Measurements from ENCODE around the gene FASTK.
A peak's percentile ranks its signal among the peaks of the same experiment; 100 is the strongest.

FASTK gene

DNA sequence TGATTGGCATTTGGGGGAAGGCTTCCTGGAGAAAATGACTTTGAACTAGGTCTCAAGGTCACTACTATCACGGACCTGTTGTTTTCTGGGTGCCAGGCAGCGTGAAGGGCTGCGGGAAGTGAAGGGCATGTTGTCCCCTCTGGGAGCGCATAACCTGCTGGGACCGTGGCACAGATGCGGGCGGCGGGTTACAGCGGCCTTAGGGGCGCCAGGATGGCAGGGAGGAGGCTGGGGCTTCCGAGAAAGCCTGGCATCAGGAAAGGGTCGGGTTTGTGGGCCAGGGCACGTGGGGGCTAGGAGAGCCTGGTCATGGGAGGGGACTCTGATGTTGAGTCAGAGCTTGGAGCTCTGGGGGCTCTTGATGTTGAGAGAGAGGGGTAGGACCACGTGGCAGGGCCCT, 15.1 kb downstream of the FASTK start:
- DNase-seq (ENCODE audit: low read depth) = no peak

DNA sequence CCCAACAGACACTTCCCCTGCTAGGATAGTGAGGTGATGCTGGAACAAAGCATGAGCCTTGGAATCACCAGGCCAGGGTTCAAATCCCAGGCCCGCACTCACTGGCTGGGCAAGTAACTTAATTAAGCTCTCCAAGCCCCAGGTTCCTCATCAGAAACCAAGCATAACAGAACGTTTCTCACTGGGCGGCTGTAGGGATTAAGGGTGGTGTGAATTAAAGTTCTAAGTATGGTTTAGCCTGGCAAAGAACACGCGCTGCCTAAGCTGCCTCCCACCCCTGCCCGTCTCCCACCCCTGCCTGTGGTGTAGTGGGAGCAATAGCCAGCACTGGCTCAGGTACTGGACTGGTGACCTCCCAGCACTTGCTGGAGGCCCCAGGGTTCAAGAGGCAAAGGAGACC, 15.6 kb downstream of the FASTK start:
- DNase-seq (ENCODE audit: low read depth) = no peak

GRCh38 chr7:151064454-151064853, 16.2 kb downstream of the FASTK start:
- no peak for DNase-seq (ENCODE audit: low read depth)

DNA sequence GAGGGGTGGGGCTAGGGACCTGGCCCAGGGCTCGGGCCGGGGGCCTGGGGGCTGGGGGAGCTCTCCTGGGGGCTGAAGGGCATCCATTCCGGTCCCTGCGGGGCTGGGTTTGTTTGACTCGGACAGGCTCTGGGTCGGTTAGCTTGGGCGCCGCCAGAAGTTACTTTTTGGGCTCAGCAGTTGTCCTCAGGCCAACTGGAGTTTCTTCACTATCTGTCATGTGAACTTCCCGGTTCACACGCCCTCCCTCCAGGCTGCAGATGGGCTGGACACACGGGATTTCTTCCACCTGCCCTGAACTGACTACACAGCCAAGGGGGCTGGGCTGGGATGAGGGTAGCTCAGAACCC, 17.4 kb downstream of the FASTK start:
- no peak for DNase-seq (ENCODE audit: low read depth)

DNA sequence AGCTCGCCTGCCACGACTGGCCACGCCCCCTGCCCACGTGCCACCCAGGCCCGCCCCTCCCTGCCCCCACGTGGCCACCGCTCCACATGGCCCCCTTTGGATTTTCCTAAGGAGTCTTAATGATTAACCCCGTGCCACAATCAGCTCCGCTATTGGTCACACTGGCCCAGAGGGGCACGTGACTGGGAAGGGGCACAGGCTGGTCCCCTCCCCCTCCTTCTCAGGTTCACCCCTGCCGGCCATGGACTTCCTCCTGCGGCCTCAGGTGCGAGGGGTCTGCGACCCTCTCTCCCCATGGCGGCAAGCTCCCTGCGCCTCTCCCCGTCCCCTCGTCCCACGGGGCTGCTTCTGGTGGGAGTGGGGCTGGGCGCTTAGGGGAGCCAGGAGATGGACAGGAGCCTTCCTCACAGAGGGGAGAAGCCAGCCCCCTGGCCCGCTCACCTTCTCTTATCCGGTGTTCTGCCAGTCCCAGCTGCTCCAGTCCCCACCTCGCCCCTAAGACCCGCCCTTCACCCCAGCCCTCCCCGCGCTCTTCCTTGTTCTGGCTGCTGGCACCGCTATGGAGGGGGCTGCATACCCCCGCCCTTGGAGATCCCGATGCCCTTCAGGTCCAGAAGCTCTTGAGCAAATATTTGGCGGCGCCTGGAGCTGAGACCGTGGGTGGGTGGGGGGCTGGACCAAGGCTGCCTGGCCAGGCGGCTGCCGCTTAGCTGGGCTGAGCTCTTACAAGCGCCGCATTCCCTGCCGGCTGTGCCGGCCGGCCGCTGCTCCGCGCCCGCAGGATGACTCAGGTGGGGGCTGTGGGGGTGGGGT, 18.0 kb downstream of the FASTK start:
- no peak for DNase-seq (ENCODE audit: low read depth)

- no peak for DNase-seq (ENCODE audit: low read depth)
These were observed 18.6 kb downstream of the FASTK start for GRCh38 chr7:151062111-151062398.

- no peak for DNase-seq (ENCODE audit: low read depth)
These were observed 19.1 kb downstream of the FASTK start for GRCh38 chr7:151061213-151062110.

DNA sequence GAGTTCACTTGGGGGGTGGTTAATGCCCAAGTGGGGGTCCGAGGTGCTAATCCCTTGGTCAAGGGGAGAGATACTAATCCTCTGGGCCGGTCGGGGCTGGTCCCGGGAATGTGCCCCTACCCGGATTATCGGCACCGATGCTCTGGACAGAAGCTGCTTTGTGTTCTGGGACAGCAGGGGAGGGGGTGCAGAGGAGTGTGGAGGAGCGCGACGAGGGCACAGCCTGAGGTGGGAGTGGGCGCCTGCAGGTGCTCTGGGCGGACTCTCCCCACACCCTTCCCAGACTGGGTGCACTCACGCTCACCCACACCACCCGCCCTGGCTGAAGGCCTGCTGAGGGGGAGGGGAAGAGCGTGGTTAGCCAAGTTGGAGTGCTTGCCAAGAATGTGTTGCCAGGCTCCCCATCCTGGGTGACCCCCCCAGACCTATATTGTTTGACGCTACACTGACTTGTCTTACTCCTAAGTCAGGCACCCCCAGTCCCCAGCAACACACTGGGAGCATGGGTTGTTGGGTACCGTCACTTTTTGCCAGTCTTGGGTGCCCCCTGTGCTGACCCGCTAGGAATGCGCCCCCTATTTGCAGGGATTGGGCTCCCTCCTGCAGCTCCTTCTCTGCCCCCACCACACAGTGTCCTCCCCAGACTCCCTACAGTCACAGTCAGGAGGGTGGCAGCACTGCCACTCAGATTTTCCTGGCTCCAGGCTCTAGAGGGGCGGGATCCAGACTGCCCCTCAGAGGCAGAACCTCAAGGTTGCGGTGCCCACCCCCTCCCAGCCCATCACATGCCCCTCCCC, 20.0 kb downstream of the FASTK start:
- DNase-seq (ENCODE audit: low read depth) = no peak

GRCh38 chr7:151060113-151060415, 20.5 kb downstream of the FASTK start:
- DNase-seq (ENCODE audit: low read depth) = no peak

- DNase-seq (ENCODE audit: low read depth) = no peak
These were observed 21.1 kb downstream of the FASTK start, which contains the start of gene SLC4A2 for GRCh38 chr7:151059367-151060112. TSS of gene SLC4A2 (plus strand) at chr7:151059589. CDS start at chr7:151061988, 2,399 bp downstream.

GRCh38 chr7:151058781-151059366, 21.7 kb downstream of the FASTK start:
- no peak for DNase-seq (ENCODE audit: low read depth)

GRCh38 chr7:151057989-151058780, 22.4 kb downstream of the FASTK start:
- DNase-seq (ENCODE audit: low read depth) = peak; percentile 84

- no peak for DNase-seq (ENCODE audit: low read depth)
These were observed 23.1 kb downstream of the FASTK start, which contains the start of gene CDK5 for GRCh38 chr7:151057506-151057988. TSS of gene CDK5 (minus strand) at chr7:151057897. CDS start at chr7:151057848, 49 bp downstream.

- no peak for DNase-seq (ENCODE audit: low read depth)
These were observed 23.7 kb downstream of the FASTK start for GRCh38 chr7:151056666-151057505.

DNA sequence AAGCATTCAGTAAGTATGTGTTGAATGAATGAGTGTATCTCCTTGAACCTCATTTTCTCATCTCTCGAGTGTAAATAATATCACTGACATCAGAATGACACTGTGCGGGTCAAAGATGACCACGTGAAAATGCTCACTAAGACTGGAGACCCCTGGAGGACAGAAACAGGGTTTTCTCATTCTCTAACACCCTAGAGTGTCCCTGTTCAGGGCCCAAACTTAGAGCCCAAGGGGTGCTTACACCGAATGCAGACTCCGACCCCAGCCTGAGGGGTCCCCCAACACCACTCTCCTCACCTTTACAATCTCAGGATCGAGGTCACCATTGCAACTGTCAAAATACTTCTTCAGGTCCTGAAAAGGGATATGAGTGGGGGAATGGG, 24.3 kb downstream of the FASTK start:
- no peak for DNase-seq (ENCODE audit: low read depth)

DNA sequence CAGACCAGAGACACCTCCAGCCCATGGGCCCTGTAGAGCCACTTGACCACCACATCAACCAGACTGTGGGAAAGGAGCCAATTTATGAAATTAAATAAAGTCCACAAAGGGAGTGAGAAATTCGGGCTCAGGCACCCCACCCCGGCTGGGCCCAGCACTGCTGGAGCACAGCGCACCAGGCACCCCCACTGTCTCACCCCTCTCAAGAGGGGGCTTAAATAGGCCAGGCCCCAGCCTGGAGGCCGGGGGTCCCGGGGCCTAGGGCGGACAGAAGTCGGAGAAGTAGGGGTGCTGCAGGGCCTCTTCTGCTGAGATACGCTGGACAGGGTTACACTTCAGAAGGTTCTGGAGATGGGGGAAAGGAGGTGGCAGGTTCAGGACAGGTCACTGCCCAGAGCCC, 26.9 kb downstream of the FASTK start:
- no peak for DNase-seq (ENCODE audit: low read depth)

DNA sequence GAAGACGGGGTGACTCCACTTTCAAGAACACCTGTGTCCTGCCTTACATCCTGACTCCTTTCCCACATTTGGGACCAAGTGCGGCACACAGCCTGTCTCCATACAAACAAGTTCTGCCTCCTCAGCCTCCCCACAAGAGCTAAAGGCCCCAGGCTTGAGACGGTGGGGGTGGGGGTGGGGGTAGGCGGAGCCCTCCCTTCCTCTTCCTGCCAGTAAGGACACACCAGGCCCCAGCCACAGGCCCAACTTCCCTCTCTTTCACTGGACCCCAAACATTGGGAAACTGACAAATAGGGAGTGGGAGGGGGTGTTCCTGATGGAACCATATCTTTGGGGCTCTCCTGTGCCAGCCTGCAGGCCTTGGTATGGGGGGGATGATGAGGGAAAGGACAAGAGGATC, 27.5 kb downstream of the FASTK start:
- DNase-seq (ENCODE audit: low read depth) = no peak

DNA sequence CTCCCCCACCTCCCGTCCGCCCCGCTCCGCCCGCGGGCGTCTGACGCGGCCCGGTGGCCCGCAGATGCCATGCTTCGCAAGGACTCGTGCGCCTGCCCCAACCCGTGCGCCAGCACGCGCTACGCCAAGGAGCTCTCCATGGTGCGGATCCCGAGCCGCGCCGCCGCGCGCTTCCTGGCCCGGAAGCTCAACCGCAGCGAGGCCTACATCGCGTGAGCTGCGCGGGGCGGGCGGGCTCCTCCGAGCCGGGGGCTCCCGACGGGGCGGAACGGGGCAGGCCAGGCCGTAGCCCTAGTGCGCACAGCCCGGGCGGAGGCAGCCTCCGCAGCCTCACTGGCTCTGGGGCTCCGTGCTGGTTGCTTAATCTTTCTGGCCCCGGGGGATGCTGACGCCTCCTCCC, 29.5 kb downstream of the FASTK start:
- DNase-seq (ENCODE audit: low read depth) = no peak

DNA sequence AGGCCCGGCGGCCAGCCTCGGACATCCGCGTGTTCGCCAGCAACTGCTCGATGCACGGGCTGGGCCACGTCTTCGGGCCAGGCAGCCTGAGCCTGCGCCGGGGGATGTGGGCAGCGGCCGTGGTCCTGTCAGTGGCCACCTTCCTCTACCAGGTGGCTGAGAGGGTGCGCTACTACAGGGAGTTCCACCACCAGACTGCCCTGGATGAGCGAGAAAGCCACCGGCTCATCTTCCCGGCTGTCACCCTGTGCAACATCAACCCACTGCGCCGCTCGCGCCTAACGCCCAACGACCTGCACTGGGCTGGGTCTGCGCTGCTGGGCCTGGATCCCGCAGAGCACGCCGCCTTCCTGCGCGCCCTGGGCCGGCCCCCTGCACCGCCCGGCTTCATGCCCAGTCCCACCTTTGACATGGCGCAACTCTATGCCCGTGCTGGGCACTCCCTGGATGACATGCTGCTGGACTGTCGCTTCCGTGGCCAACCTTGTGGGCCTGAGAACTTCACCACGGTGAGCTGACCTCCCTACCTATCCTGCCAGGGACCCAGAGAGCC, 31.6 kb downstream of the FASTK start:
- no peak for DNase-seq (ENCODE audit: low read depth)
